ENCODE measurements around the gene ALDH16A1.

ALDH16A1 gene

DNA sequence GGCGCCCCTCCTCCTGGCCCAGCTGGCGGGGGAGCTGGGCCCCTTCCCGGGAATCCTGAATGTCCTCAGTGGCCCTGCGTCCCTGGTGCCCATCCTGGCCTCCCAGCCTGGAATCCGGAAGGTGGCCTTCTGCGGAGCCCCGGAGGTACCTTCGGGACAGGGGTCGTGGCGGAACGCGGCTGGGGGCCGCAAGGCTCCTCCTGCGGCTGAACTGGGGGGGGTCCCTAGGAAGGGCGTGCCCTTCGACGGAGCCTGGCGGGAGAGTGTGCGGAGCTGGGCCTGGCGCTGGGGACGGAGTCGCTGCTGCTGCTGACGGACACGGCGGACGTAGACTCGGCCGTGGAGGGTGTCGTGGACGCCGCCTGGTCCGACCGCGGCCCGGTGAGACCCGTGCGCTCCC is 8.6 kb downstream of the ALDH16A1 start:
- no peak overlapping the region for H3K27ac ChIP-seq (ENCODE audit: low read depth, low read length)
- H3K36me3 ChIP-seq (ENCODE audit: control insufficient read depth, low read length) = peaks cover 47% of the 10 kb centered on the region
- TF ChIP-seq, protein P1, sequence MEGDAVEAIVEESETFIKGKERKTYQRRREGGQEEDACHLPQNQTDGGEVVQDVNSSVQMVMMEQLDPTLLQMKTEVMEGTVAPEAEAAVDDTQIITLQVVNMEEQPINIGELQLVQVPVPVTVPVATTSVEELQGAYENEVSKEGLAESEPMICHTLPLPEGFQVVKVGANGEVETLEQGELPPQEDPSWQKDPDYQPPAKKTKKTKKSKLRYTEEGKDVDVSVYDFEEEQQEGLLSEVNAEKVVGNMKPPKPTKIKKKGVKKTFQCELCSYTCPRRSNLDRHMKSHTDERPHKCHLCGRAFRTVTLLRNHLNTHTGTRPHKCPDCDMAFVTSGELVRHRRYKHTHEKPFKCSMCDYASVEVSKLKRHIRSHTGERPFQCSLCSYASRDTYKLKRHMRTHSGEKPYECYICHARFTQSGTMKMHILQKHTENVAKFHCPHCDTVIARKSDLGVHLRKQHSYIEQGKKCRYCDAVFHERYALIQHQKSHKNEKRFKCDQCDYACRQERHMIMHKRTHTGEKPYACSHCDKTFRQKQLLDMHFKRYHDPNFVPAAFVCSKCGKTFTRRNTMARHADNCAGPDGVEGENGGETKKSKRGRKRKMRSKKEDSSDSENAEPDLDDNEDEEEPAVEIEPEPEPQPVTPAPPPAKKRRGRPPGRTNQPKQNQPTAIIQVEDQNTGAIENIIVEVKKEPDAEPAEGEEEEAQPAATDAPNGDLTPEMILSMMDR (IDR thresholded peaks at IDR 0.05; ENCODE audit: low read depth, low read length, poor library complexity, severe bottlenecking) = no peak
- TF ChIP-seq EZH2phosphoT487 (IDR thresholded peaks at IDR 0.05; ENCODE audit: borderline replicate concordance, low read length) = no peak

DNA sequence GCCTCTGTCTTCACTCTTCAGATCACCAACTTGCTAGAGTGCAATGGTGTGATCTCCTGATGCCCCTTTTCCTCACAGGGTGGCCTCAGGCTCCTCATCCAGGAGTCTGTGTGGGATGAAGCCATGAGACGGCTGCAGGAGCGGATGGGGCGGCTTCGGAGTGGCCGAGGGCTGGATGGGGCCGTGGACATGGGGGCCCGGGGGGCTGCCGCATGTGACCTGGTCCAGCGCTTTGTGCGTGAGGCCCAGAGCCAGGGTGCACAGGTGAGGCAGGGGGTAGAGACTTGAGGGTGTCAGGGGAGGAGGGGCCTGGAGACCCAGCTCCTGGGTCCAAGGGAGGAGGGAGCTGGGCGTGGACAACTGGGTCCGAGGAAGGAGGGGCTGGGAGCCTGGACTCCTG is 9.5 kb downstream of the ALDH16A1 start:
- H3K27ac ChIP-seq (ENCODE audit: low read depth, low read length) = no peak overlapping the region

More for the DNA sequence above, 8.6 kb downstream of the ALDH16A1 start:
- H3K4me2 ChIP-seq (ENCODE audit: low read length) = no peak overlapping the region
- H3K4me1 ChIP-seq (ENCODE audit: control insufficient read depth, low read length) = no peaks in the 10 kb centered on the region
- H3K79me2 ChIP-seq (ENCODE audit: control insufficient read depth, low read length) = peaks cover 13% of the 10 kb centered on the region
- H3F3A ChIP-seq (ENCODE audit: control insufficient read depth, insufficient read depth) = no peaks in the 10 kb centered on the region
- H4K20me1 ChIP-seq (ENCODE audit: control insufficient read depth, insufficient read depth, low read depth, low read length) = no peaks in the 10 kb centered on the region
- H3K27me3 ChIP-seq (ENCODE audit: control insufficient read depth, low read length) = no peaks in the 10 kb centered on the region
- H3K9me2 ChIP-seq (replicated peaks; ENCODE audit: control insufficient read depth, low read length) = no peaks in the 10 kb centered on the region
- no peak overlapping the region for H3K4me3 ChIP-seq (ENCODE audit: low read length)
- H3K9me3 ChIP-seq (ENCODE audit: control insufficient read depth, insufficient read depth, low read length) = no peaks in the 10 kb centered on the region

DNA sequence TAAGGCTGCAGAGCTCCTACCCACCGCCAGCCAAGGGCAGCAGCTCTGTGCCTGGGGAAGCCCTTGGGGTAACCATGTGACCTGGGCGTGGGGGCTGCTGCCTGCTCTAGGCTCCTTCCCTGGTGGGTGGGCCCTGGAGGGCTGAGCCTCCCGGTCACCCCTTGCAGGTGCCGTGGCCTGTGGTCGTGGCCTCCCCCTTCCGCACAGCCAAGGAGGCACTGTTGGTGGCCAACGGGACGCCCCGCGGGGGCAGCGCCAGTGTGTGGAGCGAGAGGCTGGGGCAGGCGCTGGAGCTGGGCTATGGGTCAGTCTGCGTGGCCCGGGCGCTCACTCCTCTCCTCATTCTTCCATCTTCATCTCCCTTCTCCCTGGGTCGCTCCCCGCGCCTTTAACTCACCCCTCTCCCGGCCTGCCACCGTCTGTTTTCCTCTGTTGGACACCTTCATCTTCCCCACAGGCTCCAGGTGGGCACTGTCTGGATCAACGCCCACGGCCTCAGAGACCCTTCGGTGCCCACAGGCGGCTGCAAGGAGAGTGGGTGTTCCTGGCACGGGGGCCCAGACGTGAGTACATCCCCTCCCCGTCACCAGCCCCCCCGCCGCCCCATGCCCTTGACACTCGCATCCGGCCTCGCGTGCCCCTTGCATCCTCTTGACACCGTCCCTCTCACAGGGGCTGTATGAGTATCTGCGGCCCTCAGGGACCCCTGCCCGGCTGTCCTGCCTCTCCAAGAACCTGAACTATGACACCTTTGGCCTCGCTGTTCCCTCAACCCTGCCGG is 11.1 kb downstream of the ALDH16A1 start:
- no peaks in the 10 kb centered on the region for H3F3A ChIP-seq (ENCODE audit: control insufficient read depth, insufficient read depth)
- no peak overlapping the region for H3K4me3 ChIP-seq (ENCODE audit: low read length)
- no peaks in the 10 kb centered on the region; the same call in 1 of the 2 replicates for H3K79me2 ChIP-seq (ENCODE audit: control insufficient read depth, low read length)
- H3K4me1 ChIP-seq (ENCODE audit: control insufficient read depth, low read length) = peaks cover 11% of the 10 kb centered on the region
- no peak for TF ChIP-seq EZH2phosphoT487 (IDR thresholded peaks at IDR 0.05; ENCODE audit: borderline replicate concordance, low read length)
- TF ChIP-seq, protein P1 (IDR thresholded peaks at IDR 0.05; ENCODE audit: low read depth, low read length, poor library complexity, severe bottlenecking) = no peak
- no peaks in the 10 kb centered on the region for H4K20me1 ChIP-seq (ENCODE audit: control insufficient read depth, insufficient read depth, low read depth, low read length)
- no peaks in the 10 kb centered on the region for H3K27me3 ChIP-seq (ENCODE audit: control insufficient read depth, low read length)
- peaks cover 44% of the 10 kb centered on the region for H3K36me3 ChIP-seq (ENCODE audit: control insufficient read depth, low read length)
- no peaks in the 10 kb centered on the region for H3K9me3 ChIP-seq (ENCODE audit: control insufficient read depth, insufficient read depth, low read length)
- H3K4me2 ChIP-seq (ENCODE audit: low read length) = no peak overlapping the region
- no peak overlapping the region for H3K27ac ChIP-seq (ENCODE audit: low read depth, low read length)
- H3K9me2 ChIP-seq (replicated peaks; ENCODE audit: control insufficient read depth, low read length) = no peaks in the 10 kb centered on the region

More for the DNA sequence above, 9.5 kb downstream of the ALDH16A1 start:
- Histone ChIP-seq H3F3A (ENCODE audit: control insufficient read depth, insufficient read depth) (no peaks in the 10 kb centered on the region), H3K36me3 (ENCODE audit: control insufficient read depth, low read length) (peaks cover 47% of the 10 kb centered on the region), H3K4me2 (ENCODE audit: low read length) (no peak overlapping the region), H3K9me3 (ENCODE audit: control insufficient read depth, insufficient read depth, low read length) (no peaks in the 10 kb centered on the region), H4K20me1 (ENCODE audit: control insufficient read depth, insufficient read depth, low read depth, low read length) (no peaks in the 10 kb centered on the region), H3K9me2 (replicated peaks; ENCODE audit: control insufficient read depth, low read length) (no peaks in the 10 kb centered on the region), H3K79me2 (ENCODE audit: control insufficient read depth, low read length) (peaks cover 12% of the 10 kb centered on the region), H3K4me3 (ENCODE audit: low read length) (no peak overlapping the region), H3K4me1 (ENCODE audit: control insufficient read depth, low read length) (no peaks in the 10 kb centered on the region), H3K27me3 (ENCODE audit: control insufficient read depth, low read length) (no peaks in the 10 kb centered on the region)
- TF ChIP-seq, protein P1 (IDR thresholded peaks at IDR 0.05; ENCODE audit: low read depth, low read length, poor library complexity, severe bottlenecking) = no peak
- no peak for TF ChIP-seq EZH2phosphoT487 (IDR thresholded peaks at IDR 0.05; ENCODE audit: borderline replicate concordance, low read length)

All from DOHH2 (cell line).